ENCODE measurements around the gene LRRC43.

DNA sequence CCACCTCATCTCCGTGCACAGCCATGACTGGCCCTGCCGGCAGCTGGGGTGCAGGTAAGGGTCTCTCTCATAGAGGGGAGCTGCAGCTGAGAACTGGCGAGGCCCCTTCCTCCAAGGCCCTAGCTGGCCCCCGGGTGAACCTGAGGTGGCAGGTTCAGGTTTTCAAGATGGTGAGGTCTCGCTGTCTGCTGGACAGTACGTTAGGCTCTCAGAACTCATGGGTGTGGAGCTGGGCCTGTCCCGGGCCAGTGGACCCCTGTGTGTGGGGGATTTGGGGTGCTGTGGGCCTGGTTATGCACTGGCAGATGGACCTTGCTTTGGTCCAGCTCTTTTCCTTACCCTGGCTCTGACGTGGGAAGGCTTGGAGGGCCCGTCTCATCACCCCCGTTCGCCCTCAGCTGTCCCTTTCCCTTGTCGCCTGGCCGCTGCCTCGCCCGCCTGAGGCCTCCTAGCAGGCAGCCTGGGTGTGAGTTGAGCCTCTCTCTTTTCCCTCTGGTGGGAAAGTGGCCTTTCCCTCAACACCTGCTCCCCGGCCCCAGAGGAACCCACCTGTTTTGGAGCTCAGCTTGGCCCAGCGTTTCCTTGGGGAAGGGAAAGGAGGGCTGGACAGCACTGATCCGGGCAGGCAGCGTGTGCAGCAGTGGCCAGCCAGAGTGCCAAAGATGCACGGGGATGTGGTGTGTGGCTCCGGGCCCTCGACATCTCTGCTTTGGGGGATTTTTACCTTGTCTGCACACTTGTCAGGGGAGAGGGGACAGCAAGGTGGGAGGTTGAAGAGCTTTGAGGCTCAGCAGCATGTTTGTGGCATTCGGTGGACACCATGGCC lies 37.2 kb upstream of the LRRC43 start:
- TF ChIP-seq, protein P1, sequence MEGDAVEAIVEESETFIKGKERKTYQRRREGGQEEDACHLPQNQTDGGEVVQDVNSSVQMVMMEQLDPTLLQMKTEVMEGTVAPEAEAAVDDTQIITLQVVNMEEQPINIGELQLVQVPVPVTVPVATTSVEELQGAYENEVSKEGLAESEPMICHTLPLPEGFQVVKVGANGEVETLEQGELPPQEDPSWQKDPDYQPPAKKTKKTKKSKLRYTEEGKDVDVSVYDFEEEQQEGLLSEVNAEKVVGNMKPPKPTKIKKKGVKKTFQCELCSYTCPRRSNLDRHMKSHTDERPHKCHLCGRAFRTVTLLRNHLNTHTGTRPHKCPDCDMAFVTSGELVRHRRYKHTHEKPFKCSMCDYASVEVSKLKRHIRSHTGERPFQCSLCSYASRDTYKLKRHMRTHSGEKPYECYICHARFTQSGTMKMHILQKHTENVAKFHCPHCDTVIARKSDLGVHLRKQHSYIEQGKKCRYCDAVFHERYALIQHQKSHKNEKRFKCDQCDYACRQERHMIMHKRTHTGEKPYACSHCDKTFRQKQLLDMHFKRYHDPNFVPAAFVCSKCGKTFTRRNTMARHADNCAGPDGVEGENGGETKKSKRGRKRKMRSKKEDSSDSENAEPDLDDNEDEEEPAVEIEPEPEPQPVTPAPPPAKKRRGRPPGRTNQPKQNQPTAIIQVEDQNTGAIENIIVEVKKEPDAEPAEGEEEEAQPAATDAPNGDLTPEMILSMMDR (IDR thresholded peaks at IDR 0.05) = no peak
- no peak for TF ChIP-seq EZH2 (IDR thresholded peaks at IDR 0.05)

Measured in neural progenitor cell (in vitro differentiated cells).